HepG2 (cell line): ENCODE data around the gene CCL27. TPM values are rescaled to one million over a fixed set of nuclear protein-coding genes. Genes with fewer than 3 reads are reported as not detected.
A peak's percentile ranks its signal among the peaks of the same experiment; 100 is the strongest.

ENCODE experiments used
- BORCS8-MEF2B ChIP-seq: sonication (generic); formaldehyde crosslinking; IDR thresholded peaks from 2 replicates; pipeline ENCODE4 v1.8.0; 2022; ENCODE audit warnings: mild to moderate bottlenecking, missing genetic modification reagents
- CBX5 ChIP-seq: sonication (generic); formaldehyde crosslinking; IDR thresholded peaks from 2 replicates; pipeline ENCODE4 v1.4.0; 2020; ENCODE audit warnings: missing genetic modification reagents, borderline replicate concordance
- EEA1 ChIP-seq: sonication (generic); formaldehyde crosslinking; IDR thresholded peaks from 2 replicates; pipeline ENCODE4 v1.5.1; 2020; ENCODE audit warnings: mild to moderate bottlenecking, missing genetic modification reagents, borderline replicate concordance
- NFE2L1 ChIP-seq: sonication (generic); formaldehyde crosslinking; IDR thresholded peaks from 2 replicates; pipeline ENCODE4 v1.4.0; 2020; ENCODE audit warnings: missing genetic modification reagents, mild to moderate bottlenecking, borderline replicate concordance
- PAX8 ChIP-seq: sonication (generic); formaldehyde crosslinking; IDR thresholded peaks from 2 replicates; pipeline ENCODE4 v1.8.0; 2022; ENCODE audit warnings: mild to moderate bottlenecking, missing genetic modification reagents, borderline replicate concordance
- POLR2AphosphoS2 ChIP-seq: IDR thresholded peaks from 2 replicates; pipeline ENCODE4 v1.6.1; 2011; ENCODE audit warnings: low read depth, low read length, improper control_type of control experiment
- RCOR2 ChIP-seq: IDR thresholded peaks from 2 replicates; pipeline ENCODE4 v1.6.1; 2016; ENCODE audit warnings: missing biosample characterization, missing genetic modification reagents
- REL ChIP-seq: sonication (generic); formaldehyde crosslinking; conservative IDR thresholded peaks from 2 replicates; pipeline ENCODE4 v1.8.0; 2022; ENCODE audit warnings: mild to moderate bottlenecking, missing genetic modification reagents, moderate library complexity
- RNF2 ChIP-seq: fragments of 450-650 bp; conservative IDR thresholded peaks from 2 replicates; pipeline ENCODE4 v1.6.1; 2016; ENCODE audit warnings: low read depth
- SMAD1 ChIP-seq: sonication (generic); formaldehyde crosslinking; IDR thresholded peaks from 2 replicates; pipeline ENCODE4 v1.4.0; 2020; ENCODE audit warnings: missing genetic modification reagents, low read depth, mild to moderate bottlenecking, borderline replicate concordance
- TAF1 ChIP-seq: sonication (generic); formaldehyde crosslinking; IDR thresholded peaks from 2 replicates; pipeline ENCODE4 v1.4.0; 2020; ENCODE audit warnings: missing genetic modification reagents
- TEAD2 ChIP-seq: sonication (generic); formaldehyde crosslinking; IDR thresholded peaks from 2 replicates; pipeline ENCODE4 v1.9.0; 2021; ENCODE audit warnings: missing genetic modification reagents
- TOPORS ChIP-seq: sonication (generic); formaldehyde crosslinking; IDR thresholded peaks from 2 replicates; pipeline ENCODE4 v1.8.0; 2023; ENCODE audit warnings: mild to moderate bottlenecking, missing genetic modification reagents
- ZBTB1 ChIP-seq: sonication (generic); formaldehyde crosslinking; IDR thresholded peaks from 2 replicates; pipeline ENCODE4 v1.4.0; 2020; ENCODE audit warnings: missing genetic modification reagents, borderline replicate concordance
- ZBTB20 ChIP-seq: sonication (generic); formaldehyde crosslinking; IDR thresholded peaks from 2 replicates; pipeline ENCODE4 v1.8.1; 2023; ENCODE audit warnings: missing genetic modification reagents, low read depth, mild to moderate bottlenecking, borderline replicate concordance
- ZIK1 ChIP-seq: sonication (generic); formaldehyde crosslinking; IDR thresholded peaks from 2 replicates; pipeline ENCODE4 v1.5.0; 2020; ENCODE audit warnings: mild to moderate bottlenecking, low read depth, missing genetic modification reagents, borderline replicate concordance
- ZNF12 ChIP-seq: sonication (generic); formaldehyde crosslinking; IDR thresholded peaks from 2 replicates; pipeline ENCODE4 v1.5.0; 2020; ENCODE audit warnings: missing genetic modification reagents
- ZNF3 ChIP-seq: IDR thresholded peaks from 2 replicates; pipeline ENCODE4 v1.7.0; 2017; ENCODE audit warnings: inconsistent platforms
- ZNF430 ChIP-seq: sonication (generic); formaldehyde crosslinking; IDR thresholded peaks from 2 replicates; pipeline ENCODE4 v1.9.0; 2021; ENCODE audit warnings: mild to moderate bottlenecking, missing genetic modification reagents
- ZNF569 ChIP-seq: sonication (generic); formaldehyde crosslinking; IDR thresholded peaks from 2 replicates; pipeline ENCODE4 v1.5.0; 2020; ENCODE audit warnings: mild to moderate bottlenecking, missing genetic modification reagents, moderate library complexity, borderline replicate concordance
- ZNF766 ChIP-seq: sonication (generic); formaldehyde crosslinking; IDR thresholded peaks from 2 replicates; pipeline ENCODE4 v1.5.0; 2020; ENCODE audit warnings: missing genetic modification reagents, borderline replicate concordance
- polyA plus RNA-seq, 8 experiments: library from polyadenylated mRNA; depleted of rRNA in 3 of 8; stranded (reverse) in 7 of 8; unstranded in 1 of 8; fragments of >200 nt; fragmentation: Illumina TruSeq in 4 of 8; extraction: Trizol in 4 of 8; gene quantifications; 2 replicates each; pipeline versions ENCODE4 v1.2.1 to v1.2.3, GENCODE V29; 2011 to 2016; ENCODE audit warnings: low read depth in 4 of 8, missing spikeins in 1 of 8, mixed read lengths in 1 of 8; ENCODE audit not compliant: insufficient read depth in 1 of 8
- total RNA-seq, 5 experiments: library from RNA; depleted of rRNA; stranded (reverse); fragments of >200 nt; fragmentation: Illumina TruSeq; extraction: Trizol; gene quantifications; 2 replicates each; pipeline ENCODE4 v1.2.3, GENCODE V29; 2016; ENCODE audit warnings: low read depth in 1 of 5
- TF ChIP-seq, protein P1 (sequence below): sonication (generic); formaldehyde crosslinking; IDR thresholded peaks from 2 replicates; pipeline ENCODE4 v1.5.0; 2020; ENCODE audit warnings: mild to moderate bottlenecking, missing genetic modification reagents, borderline replicate concordance
- TF ChIP-seq, protein P2 (sequence below): sonication (generic); formaldehyde crosslinking; IDR thresholded peaks from 2 replicates; pipeline ENCODE4 v1.8.0; 2023; ENCODE audit warnings: mild to moderate bottlenecking, missing genetic modification reagents
- TF ChIP-seq, protein P3 (sequence below): IDR thresholded peaks from 2 replicates; pipeline ENCODE4 v1.6.1; 2018; ENCODE audit warnings: missing genetic modification reagents

CCL27 gene
- total and polyA plus RNA-seq, 2 of the 13 experiments (the other 11 are each of a cell fraction or from before 2014, with no cell fraction given) = not detected

DNA sequence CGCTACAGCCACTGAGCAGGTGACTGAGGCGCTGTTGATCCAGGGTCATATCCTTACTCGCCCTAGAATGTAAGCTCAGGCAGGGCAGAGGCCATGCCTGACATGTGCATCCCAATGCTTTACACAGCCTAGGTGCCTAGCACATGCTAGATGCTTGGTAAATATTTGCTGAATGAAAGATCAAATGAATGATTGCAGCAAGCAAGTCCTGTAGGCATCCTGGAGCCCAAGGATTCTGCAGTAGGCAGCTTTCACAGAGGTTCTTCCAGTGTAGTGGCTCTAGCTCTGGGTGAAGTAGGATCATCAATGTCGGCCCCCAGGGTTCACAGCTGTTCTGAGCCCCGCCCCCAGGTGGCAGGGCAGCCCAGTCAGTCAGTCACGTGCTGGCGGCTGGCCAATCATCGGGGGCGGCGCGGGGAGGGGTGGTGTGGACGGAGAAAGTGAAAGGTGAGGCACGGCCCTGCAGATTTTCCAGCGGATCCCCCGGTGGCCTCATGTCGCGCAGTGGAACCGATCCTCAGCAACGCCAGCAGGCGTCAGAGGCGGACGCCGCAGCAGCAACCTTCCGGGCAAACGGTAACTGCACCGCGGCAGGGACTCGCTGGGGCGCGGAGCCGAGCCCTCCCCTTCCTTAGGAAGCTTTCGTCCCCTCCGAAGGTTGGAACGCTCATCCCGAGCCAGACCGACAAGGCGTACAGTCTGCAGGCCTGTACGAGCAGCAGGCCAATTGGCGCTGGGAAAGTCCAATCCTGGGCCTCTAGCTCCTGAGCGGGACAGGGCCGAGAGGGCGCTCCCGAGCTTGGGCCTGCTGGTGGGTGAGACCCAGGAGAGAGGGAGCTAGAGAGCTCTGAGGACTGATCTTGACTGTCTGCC is 16.0 kb downstream of the CCL27 start, which contains the start of gene GALT (continued):
- TF ChIP-seq ZNF766 (no peak), CBX5 (peak; percentile 35; the same call in 1 of the 2 replicates), TEAD2 (no peak), ZNF569 (CRISPR knock-in tag) (no peak), SMAD1 (CRISPR knock-in tag) (peak; percentile 54; the same call in 1 of the 2 replicates), ZNF12 (peak; percentile 71; the same call in 1 of the 2 replicates), BORCS8-MEF2B (CRISPR knock-in tag) (no peak), NFE2L1 (CRISPR knock-in tag) (no peak), PAX8 (CRISPR knock-in tag) (no peak), TAF1 (CRISPR knock-in tag) (peak; percentile 90), ZBTB20 (CRISPR knock-in tag) (no peak; the same call in 1 of the 2 replicates), EEA1 (CRISPR knock-in tag) (no peak), REL (CRISPR knock-in tag) (peak; percentile 87; the same call in 1 of the 2 replicates), RNF2 (no peak), ZNF430 (CRISPR knock-in tag) (peak; percentile 33; the same call in 1 of the 2 replicates), POLR2AphosphoS2 (no peak), ZBTB1 (CRISPR knock-in tag) (no peak), ZIK1 (peak; percentile 81; the same call in 1 of the 2 replicates), ZNF3 (CRISPR knock-in tag) (peak; percentile 56; the same call in 1 of the 2 replicates), RCOR2 (CRISPR knock-in tag) (peak; percentile 12; the same call in 1 of the 2 replicates), TOPORS (CRISPR knock-in tag) (no peak)
- TF ChIP-seq, protein P1, sequence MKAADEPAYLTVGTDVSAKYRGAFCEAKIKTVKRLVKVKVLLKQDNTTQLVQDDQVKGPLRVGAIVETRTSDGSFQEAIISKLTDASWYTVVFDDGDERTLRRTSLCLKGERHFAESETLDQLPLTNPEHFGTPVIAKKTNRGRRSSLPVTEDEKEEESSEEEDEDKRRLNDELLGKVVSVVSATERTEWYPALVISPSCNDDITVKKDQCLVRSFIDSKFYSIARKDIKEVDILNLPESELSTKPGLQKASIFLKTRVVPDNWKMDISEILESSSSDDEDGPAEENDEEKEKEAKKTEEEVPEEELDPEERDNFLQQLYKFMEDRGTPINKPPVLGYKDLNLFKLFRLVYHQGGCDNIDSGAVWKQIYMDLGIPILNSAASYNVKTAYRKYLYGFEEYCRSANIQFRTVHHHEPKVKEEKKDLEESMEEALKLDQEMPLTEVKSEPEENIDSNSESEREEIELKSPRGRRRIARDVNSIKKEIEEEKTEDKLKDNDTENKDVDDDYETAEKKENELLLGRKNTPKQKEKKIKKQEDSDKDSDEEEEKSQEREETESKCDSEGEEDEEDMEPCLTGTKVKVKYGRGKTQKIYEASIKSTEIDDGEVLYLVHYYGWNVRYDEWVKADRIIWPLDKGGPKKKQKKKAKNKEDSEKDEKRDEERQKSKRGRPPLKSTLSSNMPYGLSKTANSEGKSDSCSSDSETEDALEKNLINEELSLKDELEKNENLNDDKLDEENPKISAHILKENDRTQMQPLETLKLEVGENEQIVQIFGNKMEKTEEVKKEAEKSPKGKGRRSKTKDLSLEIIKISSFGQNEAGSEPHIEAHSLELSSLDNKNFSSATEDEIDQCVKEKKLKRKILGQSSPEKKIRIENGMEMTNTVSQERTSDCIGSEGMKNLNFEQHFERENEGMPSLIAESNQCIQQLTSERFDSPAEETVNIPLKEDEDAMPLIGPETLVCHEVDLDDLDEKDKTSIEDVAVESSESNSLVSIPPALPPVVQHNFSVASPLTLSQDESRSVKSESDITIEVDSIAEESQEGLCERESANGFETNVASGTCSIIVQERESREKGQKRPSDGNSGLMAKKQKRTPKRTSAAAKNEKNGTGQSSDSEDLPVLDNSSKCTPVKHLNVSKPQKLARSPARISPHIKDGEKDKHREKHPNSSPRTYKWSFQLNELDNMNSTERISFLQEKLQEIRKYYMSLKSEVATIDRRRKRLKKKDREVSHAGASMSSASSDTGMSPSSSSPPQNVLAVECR (CRISPR knock-in tag) = peak; percentile 92
- TF ChIP-seq, protein P2, sequence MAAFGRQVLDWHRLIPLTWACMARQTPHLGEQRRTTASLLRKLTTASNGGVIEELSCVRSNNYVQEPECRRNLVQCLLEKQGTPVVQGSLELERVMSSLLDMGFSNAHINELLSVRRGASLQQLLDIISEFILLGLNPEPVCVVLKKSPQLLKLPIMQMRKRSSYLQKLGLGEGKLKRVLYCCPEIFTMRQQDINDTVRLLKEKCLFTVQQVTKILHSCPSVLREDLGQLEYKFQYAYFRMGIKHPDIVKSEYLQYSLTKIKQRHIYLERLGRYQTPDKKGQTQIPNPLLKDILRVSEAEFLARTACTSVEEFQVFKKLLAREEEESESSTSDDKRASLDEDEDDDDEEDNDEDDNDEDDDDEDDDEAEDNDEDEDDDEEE = peak; percentile 89; the same call in 1 of the 2 replicates
- TF ChIP-seq, protein P3, sequence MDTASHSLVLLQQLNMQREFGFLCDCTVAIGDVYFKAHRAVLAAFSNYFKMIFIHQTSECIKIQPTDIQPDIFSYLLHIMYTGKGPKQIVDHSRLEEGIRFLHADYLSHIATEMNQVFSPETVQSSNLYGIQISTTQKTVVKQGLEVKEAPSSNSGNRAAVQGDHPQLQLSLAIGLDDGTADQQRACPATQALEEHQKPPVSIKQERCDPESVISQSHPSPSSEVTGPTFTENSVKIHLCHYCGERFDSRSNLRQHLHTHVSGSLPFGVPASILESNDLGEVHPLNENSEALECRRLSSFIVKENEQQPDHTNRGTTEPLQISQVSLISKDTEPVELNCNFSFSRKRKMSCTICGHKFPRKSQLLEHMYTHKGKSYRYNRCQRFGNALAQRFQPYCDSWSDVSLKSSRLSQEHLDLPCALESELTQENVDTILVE (CRISPR knock-in tag) = no peak; the same call in 1 of the 2 replicates
